H1 (cell line): Measurements from ENCODE around the gene FAM171A1. TPM values are rescaled to one million over a fixed set of nuclear protein-coding genes. Genes with fewer than 3 reads are reported as not detected.
A peak's percentile ranks its signal among the peaks of the same experiment; 100 is the strongest.

Experiments used
- CTCF ChIA-PET: fragments of 300-600 bp; sonication (Branson Sonifier 250); formaldehyde crosslinking; loops from one replicate; lab custom pipeline; 2021; ENCODE audit not compliant: partially characterized antibody; lab: Charles Lee
- POLR2A ChIA-PET: fragments of 300-600 bp; sonication (Branson Sonifier 250); formaldehyde crosslinking; loops from one replicate; lab custom pipeline; 2021; ENCODE audit warnings: inconsistent platforms; ENCODE audit not compliant: partially characterized antibody; lab: Charles Lee
- DNase-seq, 2 experiments: peaks; one replicate each; pipeline versions ENCODE4 v3.0.0 to v3.0.0-alpha.2; 2010 to 2022; ENCODE audit warnings: low spot score in 2 of 2, low read depth in 1 of 2, mixed read lengths in 1 of 2
- FAIRE-seq: peaks from 2 replicates; lab custom pipeline; 2011; peaks lifted over from hg19 to GRCh38; lab: Jason Lieb, UNC
- H2AFZ ChIP-seq: 2 replicates; pipeline ENCODE4 v1.8.1; 2012; ENCODE audit warnings: low read length, inconsistent platforms
- H2AK5ac ChIP-seq: 2 replicates; pipeline ENCODE4 v1.6.1; 2013; ENCODE audit warnings: low read depth, low read length
- H2BK120ac ChIP-seq: replicated peaks from 2 replicates; pipeline ENCODE3; 2013; ENCODE audit warnings: low read depth, low read length, inconsistent platforms
- H2BK12ac ChIP-seq: 2 replicates; pipeline ENCODE4 v1.6.1; 2013; ENCODE audit warnings: low read depth, low read length
- H2BK15ac ChIP-seq: 2 replicates; pipeline ENCODE4 v1.6.1; 2013; ENCODE audit warnings: low read length
- H2BK20ac ChIP-seq: 2 replicates; pipeline ENCODE4 v1.6.1; 2013; ENCODE audit warnings: low read length
- H2BK5ac ChIP-seq: 2 replicates; pipeline ENCODE4 v1.6.1; 2013; ENCODE audit warnings: low read depth, low read length
- H3K14ac ChIP-seq: 2 replicates; pipeline ENCODE4 v1.6.1; 2013; ENCODE audit warnings: inconsistent platforms; ENCODE audit not compliant: insufficient read length
- H3K18ac ChIP-seq: 2 replicates; pipeline ENCODE4 v1.6.1; 2013; ENCODE audit warnings: low read length; ENCODE audit errors: extremely low read depth
- H3K23ac ChIP-seq: 2 replicates; pipeline ENCODE4 v1.6.1; 2013; ENCODE audit warnings: inconsistent platforms; ENCODE audit not compliant: insufficient read length
- H3K23me2 ChIP-seq: 2 replicates; pipeline ENCODE4 v1.6.1; 2013; ENCODE audit warnings: low read depth, low read length
- H3K27ac ChIP-seq: 2 replicates; pipeline ENCODE4 v1.6.1; 2011; ENCODE audit warnings: low read depth, low read length, inconsistent platforms
- H3K27me3 ChIP-seq, 4 experiments: replicated peaks in 1 of 4; 1 replicate in 1 of 4; 2 replicates in 3 of 4; pipeline versions ENCODE4 v1.6.1 to v1.8.1; 2011 to 2013; ENCODE audit warnings: low read length in 3 of 4, mild to moderate bottlenecking in 3 of 4, inconsistent platforms in 2 of 4, mixed read lengths in 2 of 4, moderate library complexity in 1 of 4; ENCODE audit not compliant: control insufficient read depth in 3 of 4, insufficient read depth in 3 of 4; ENCODE audit errors: extremely low read depth in 1 of 4
- H3K36me3 ChIP-seq, 4 experiments: 2 replicates each; pipeline versions ENCODE4 v1.6.1 to v1.8.1; 2011 to 2013; ENCODE audit warnings: mild to moderate bottlenecking in 4 of 4, low read length in 3 of 4, moderate library complexity in 2 of 4, control low read depth in 1 of 4, inconsistent platforms in 1 of 4; ENCODE audit not compliant: insufficient read depth in 4 of 4, control insufficient read depth in 2 of 4
- H3K4ac ChIP-seq: replicated peaks from 2 replicates; pipeline ENCODE3; 2013; ENCODE audit warnings: low read length, low read depth, mixed read lengths, inconsistent platforms; ENCODE audit not compliant: insufficient read length
- H3K4me1 ChIP-seq, 4 experiments: replicated peaks in 1 of 4; 1 replicate in 1 of 4; 2 replicates in 3 of 4; pipeline versions ENCODE4 v1.6.1 to v1.8.1; 2011 to 2013; ENCODE audit warnings: low read length in 3 of 4, inconsistent platforms in 2 of 4, mixed read lengths in 1 of 4; ENCODE audit not compliant: insufficient read depth in 4 of 4, control insufficient read depth in 3 of 4
- H3K4me2 ChIP-seq, 2 experiments: 2 replicates each; pipeline versions ENCODE4 v1.6.1 to v1.8.1; 2011 to 2013; ENCODE audit warnings: low read depth in 2 of 2, low read length in 2 of 2, control low read depth in 1 of 2, inconsistent platforms in 1 of 2, mild to moderate bottlenecking in 1 of 2; ENCODE audit not compliant: insufficient read depth in 1 of 2
- H3K4me3 ChIP-seq, 4 experiments: fragments of 200-600, 300-600 bp in 1 of 4; sonication (generic), shearing (Covaris generic), sonication (Bioruptor Twin) in 1 of 4; 2 replicates each; pipeline versions ENCODE4 v1.5.1 to v1.8.1; 2011 to 2016; ENCODE audit warnings: low read length in 4 of 4, low read depth in 3 of 4, control low read depth in 2 of 4, inconsistent platforms in 2 of 4, mild to moderate bottlenecking in 2 of 4, mixed read lengths in 1 of 4, moderate library complexity in 1 of 4; ENCODE audit not compliant: insufficient read depth in 2 of 4; ENCODE audit errors: extremely low read depth in 1 of 4
- H3K56ac ChIP-seq: replicated peaks from 2 replicates; pipeline ENCODE3; 2013; ENCODE audit warnings: low read depth, mild to moderate bottlenecking, mixed read lengths, low read length, inconsistent platforms; ENCODE audit not compliant: insufficient read length
- H3K79me1 ChIP-seq: 2 replicates; pipeline ENCODE4 v1.6.1; 2013; ENCODE audit warnings: low read depth, low read length, control low read depth
- H3K79me2 ChIP-seq, 2 experiments: 2 replicates each; pipeline versions ENCODE4 v1.6.1 to v1.8.1; 2012 to 2013; ENCODE audit warnings: low read length in 2 of 2, mild to moderate bottlenecking in 2 of 2, inconsistent platforms in 1 of 2; ENCODE audit not compliant: insufficient read depth in 2 of 2, control insufficient read depth in 1 of 2
- H3K9ac ChIP-seq, 4 experiments: replicated peaks in 1 of 4; 1 replicate in 1 of 4; 2 replicates in 3 of 4; pipeline versions ENCODE4 v1.6.1 to v1.8.1; 2011 to 2013; ENCODE audit warnings: low read depth in 3 of 4, low read length in 3 of 4, control low read depth in 2 of 4, mild to moderate bottlenecking in 2 of 4, moderate library complexity in 2 of 4, inconsistent platforms in 1 of 4; ENCODE audit errors: extremely low read depth in 1 of 4
- H3K9me3 ChIP-seq, 2 experiments: 2 replicates each; pipeline versions ENCODE4 v1.6.1 to v1.8.1; 2012 to 2013; ENCODE audit warnings: mild to moderate bottlenecking in 2 of 2, moderate library complexity in 2 of 2, control low read depth in 1 of 2, inconsistent platforms in 1 of 2, low read depth in 1 of 2, low read length in 1 of 2, mixed read lengths in 1 of 2; ENCODE audit not compliant: insufficient read depth in 2 of 2
- H4K20me1 ChIP-seq, 2 experiments: replicated peaks in 1 of 2; 2 replicates each; pipeline versions ENCODE3 to v1.8.1; 2011 to 2013; ENCODE audit warnings: inconsistent platforms in 2 of 2, low read length in 2 of 2, mild to moderate bottlenecking in 1 of 2; ENCODE audit not compliant: insufficient read depth in 2 of 2, control insufficient read depth in 1 of 2
- H4K5ac ChIP-seq: 2 replicates; pipeline ENCODE4 v1.6.1; 2013; ENCODE audit warnings: low read length, low read depth, mixed read lengths, inconsistent platforms; ENCODE audit not compliant: insufficient read length
- H4K8ac ChIP-seq: 2 replicates; pipeline ENCODE4 v1.8.0; 2013; ENCODE audit warnings: mild to moderate bottlenecking, moderate library complexity, low read length, inconsistent platforms; ENCODE audit not compliant: insufficient read depth; ENCODE audit errors: extremely low read depth
- H4K91ac ChIP-seq: replicated peaks from 2 replicates; pipeline ENCODE3; 2013; ENCODE audit warnings: low read length, mixed read lengths, inconsistent platforms; ENCODE audit not compliant: insufficient read length
- ATF2 ChIP-seq: IDR thresholded peaks from 2 replicates; pipeline ENCODE4 v1.6.1; 2012; ENCODE audit warnings: low read length, inconsistent platforms
- CHD1 ChIP-seq: IDR thresholded peaks from 2 replicates; pipeline ENCODE4 v1.6.1; 2012; ENCODE audit warnings: low read depth, low read length, improper control_type of control experiment
- E2F6 ChIP-seq: IDR thresholded peaks from 2 replicates; pipeline ENCODE4 v1.6.1; 2012; ENCODE audit warnings: inconsistent platforms
- GABPA ChIP-seq: IDR thresholded peaks from 2 replicates; pipeline ENCODE4 v1.6.1; 2011; ENCODE audit warnings: mild to moderate bottlenecking, low read length, moderate library complexity, borderline replicate concordance; ENCODE audit not compliant: insufficient read depth
- JUN ChIP-seq: IDR thresholded peaks from 2 replicates; pipeline ENCODE4 v1.6.1; 2011; ENCODE audit warnings: low read depth, mild to moderate bottlenecking, improper control_type of control experiment, low read length
- JUND ChIP-seq: IDR thresholded peaks from 2 replicates; pipeline ENCODE4 v1.6.1; 2011; ENCODE audit warnings: mild to moderate bottlenecking, improper control_type of control experiment, low read length
- TEAD4 ChIP-seq: IDR thresholded peaks from 2 replicates; pipeline ENCODE4 v1.6.1; 2012; ENCODE audit warnings: low read depth, low read length, inconsistent platforms, mixed read lengths
- WGBS, 2 experiments: shearing (Covaris generic) in 1 of 2; methylation state at CpG; one replicate each; pipeline versions ENCODE4 v1.1.6 to v1.1.7; 2013 to 2015; ENCODE audit warnings: low lambda C conversion rate in 2 of 2, mixed read lengths in 2 of 2, inconsistent platforms in 1 of 2, low coverage in 1 of 2, missing lambda C conversion rate in 1 of 2; ENCODE audit not compliant: insufficient replicate concordance in 2 of 2, insufficient coverage in 1 of 2, insufficient read length in 1 of 2; ENCODE audit errors: extremely low coverage in 1 of 2, missing lambda C conversion rate in 1 of 2; 5-methylcytosine and 5-hydroxymethylcytosine counted together
- polyA plus RNA-seq, 7 experiments: library from polyadenylated mRNA; depleted of rRNA in 3 of 7; stranded (reverse) in 5 of 7; unstranded in 2 of 7; fragments of >200 nt in 5 of 7; fragments of 200-250 nt in 2 of 7; gene quantifications; 1 replicate in 5 of 7; 2 replicates in 1 of 7; 4 replicates in 1 of 7; pipeline versions ENCODE4 v1.2.1 to v1.2.3, GENCODE V29; 2011 to 2013; ENCODE audit warnings: missing spikeins in 2 of 7, mixed read lengths in 2 of 7
- total RNA-seq: library from RNA; stranded (reverse); fragmentation: NEBNext Ultra II Directional; extraction: Animal tissue kit (Norgen Biotek cat#: 25700); gene quantifications from 2 replicates; pipeline ENCODE4 v1.2.1, GENCODE V29; 2021

FAM171A1 gene
- total and polyA plus RNA-seq, 2 of the 8 experiments (the other 6 are each of a cell fraction or from before 2014, with no cell fraction given) = 26.6 to 42.1 TPM

- POLR2A ChIA-PET = no interaction called here
- H2AK5ac ChIP-seq = no peak overlapping the region; the same call in 1 of the 2 replicates
- H4K8ac ChIP-seq = no peak overlapping the region
- no peak overlapping the region for H3K23ac ChIP-seq
- no peaks in the 10 kb centered on the region for H3K9me3 ChIP-seq
- TF ChIP-seq JUN (peak; percentile 92), TEAD4 (peak; percentile 94), ATF2 (peak; percentile 87), GABPA (no peak), E2F6 (no peak), CHD1 (no peak), JUND (peak; percentile 97)
- FAIRE-seq (no peak), DNase-seq (no peak)
- H3K27ac ChIP-seq = no peak overlapping the region
- no peaks in the 10 kb centered on the region for H3K36me3 ChIP-seq
- no peaks in the 10 kb centered on the region for H3K79me2 ChIP-seq
- H3K4ac ChIP-seq = no peak overlapping the region
- no peak overlapping the region for H4K91ac ChIP-seq
- no peak overlapping the region for H4K5ac ChIP-seq
- H3K14ac ChIP-seq = no peak overlapping the region
- no peak overlapping the region for H2BK20ac ChIP-seq
- no peaks in the 10 kb centered on the region for H3K23me2 ChIP-seq
- CTCF ChIA-PET = interaction anchor here (1.4 kb wide), 1 partner anchor 33 kb away, joined by 3 read pairs; no protein-coding TSS in a partner anchor
- H3K4me2 ChIP-seq = no peak overlapping the region
- no peak overlapping the region for H3K56ac ChIP-seq
- H3K9ac ChIP-seq = no peak overlapping the region
- peaks cover 0 to 8% (median 2%) of the 10 kb centered on the region in 4 experiments; a peak in 2 of 7 replicates for H3K4me1 ChIP-seq
- no peak overlapping the region for H2BK120ac ChIP-seq
- H3K79me1 ChIP-seq = no peaks in the 10 kb centered on the region
- peak overlapping the region; percentile 96; the same call in 1 of the 2 replicates for H2BK12ac ChIP-seq
- WGBS, 2 experiments = 89% methylated on average over 2 of the region's 2 CpGs; no CpG with 5 or more reads in 1 of the 2 experiments
- no peak overlapping the region for H3K4me3 ChIP-seq
- peak overlapping the region; percentile 82; the same call in 1 of the 2 replicates for H2BK5ac ChIP-seq
- H3K27me3 ChIP-seq = no peaks in the 10 kb centered on the region
- H3K18ac ChIP-seq = no peak overlapping the region
- H2AFZ ChIP-seq = no peak overlapping the region
- no peak overlapping the region for H2BK15ac ChIP-seq
- H4K20me1 ChIP-seq = no peaks in the 10 kb centered on the region
Measured at GRCh38 chr10:15200626-15201025, 170.5 kb downstream of the FAM171A1 start.
